Measurements from ENCODE around the gene DROSHA. TPM values are rescaled to one million over a fixed set of nuclear protein-coding genes. Genes with fewer than 3 reads are reported as not detected.

The DROSHA gene
- polyA plus RNA-seq, 2 of the 4 experiments (the other 2 are of a cell fraction), result 49.1 to 105 TPM

GRCh38 chr5:31355337-31355736 lies 176.6 kb downstream of the DROSHA start:
- Histone ChIP-seq H3K4me1 (no peaks in the 10 kb centered on the region), H3K27ac (no peak overlapping the region), H3K4me2 (no peak overlapping the region), H3K9me3 (no peaks in the 10 kb centered on the region), H3K4me3 (no peak overlapping the region)
- TF ChIP-seq ZSCAN20 (CRISPR knock-in tag; IDR thresholded peaks at IDR 0.05) (no peak), TP53 (CRISPR knock-in tag; IDR thresholded peaks at IDR 0.05) (no peak), PBX3 (IDR thresholded peaks at IDR 0.05) (no peak)
- DNase-seq (ENCODE audit: low read depth in 1 of 2, low spot score in 1 of 2), result no peak
- CTCF ChIA-PET, result no interaction called here
- POLR2A ChIA-PET, result no interaction called here
- 46% methylated on average over 3 of the region's 3 CpGs for WGBS (ENCODE audit: missing lambda C conversion rate)
- ATAC-seq, result no peak
- no peak for FAIRE-seq

Small RNAs within 50 kb of the gene (small RNA-seq; reads per million reads assigned to genes)
- 0 reads per million in 6 experiments for gene RF00019

Other genes starting within 250 kb of the DROSHA start
- 25.2 and 29.4 TPM in 2 replicates for gene C5orf22, start 208 bp upstream of the DROSHA start, polyA plus RNA-seq (2011; rRNA removed)
- gene C5orf22, start 208 bp upstream of the DROSHA start, polyA plus RNA-seq (2017; fragmentation: RNase III; extraction: RNeasy Plus Mini Kit Qiagen cat#74134 plus additional on column Dnase treatment), result 12.4 to 13.6 TPM (median 12.8 TPM) in 3 replicates
- gene PDZD2, start 107.0 kb upstream of the DROSHA start, polyA plus RNA-seq (2011; rRNA removed), result 0.09 and 0.12 TPM in 2 replicates
- gene PDZD2, start 107.0 kb upstream of the DROSHA start, polyA plus RNA-seq (2017; fragmentation: RNase III; extraction: RNeasy Plus Mini Kit Qiagen cat#74134 plus additional on column Dnase treatment), result 0.06 to 0.09 TPM (median 0.07 TPM) in 3 replicates

Measured in A549 (cell line).